NCI-H2107 treated with DMSO at 0.1 percent for 48 hours (cell line): ENCODE results near the gene CIBAR2.
A peak's percentile ranks its signal among the peaks of the same experiment; 100 is the strongest.

ENCODE experiments used
- DNase-seq: peaks from one replicate; lab custom pipeline; 2025; ENCODE audit not compliant: unreplicated experiment; lab: John Stamatoyannopoulos, UW

CIBAR2 gene

GRCh38 chr16:85112364-85112763, at the start of gene CIBAR2:
CIBAR2 (minus strand) TSS chr16:85112472; CDS start chr16:85112352, 120 bp downstream.
- DNase-seq, result no peak

GRCh38 chr16:85159179-85159980, 47.1 kb upstream of the CIBAR2 start:
- no peak for DNase-seq

- no peak for DNase-seq
Measured at GRCh38 chr16:85158743-85159178, 46.5 kb upstream of the CIBAR2 start.

GRCh38 chr16:85157813-85158742, 45.8 kb upstream of the CIBAR2 start:
- DNase-seq, result no peak

- DNase-seq, result no peak
Measured at GRCh38 chr16:85157372-85157771, 45.1 kb upstream of the CIBAR2 start.

GRCh38 chr16:85156869-85157268, 44.6 kb upstream of the CIBAR2 start:
- no peak for DNase-seq

GRCh38 chr16:85156440-85156839, 44.2 kb upstream of the CIBAR2 start:
- no peak for DNase-seq

- DNase-seq, result peak; percentile 18
Measured at GRCh38 chr16:85153656-85154091, 41.4 kb upstream of the CIBAR2 start.

GRCh38 chr16:85153046-85153445, 40.8 kb upstream of the CIBAR2 start:
- DNase-seq, result no peak

GRCh38 chr16:85152414-85153030, 40.2 kb upstream of the CIBAR2 start:
- no peak for DNase-seq

- no peak for DNase-seq
Measured at GRCh38 chr16:85151603-85152413, 39.5 kb upstream of the CIBAR2 start.

- DNase-seq, result no peak
Measured at GRCh38 chr16:85151079-85151602, 38.9 kb upstream of the CIBAR2 start.

- no peak for DNase-seq
Measured at GRCh38 chr16:85150331-85150940, 38.2 kb upstream of the CIBAR2 start.

- no peak for DNase-seq
Measured at GRCh38 chr16:85149776-85150175, 37.5 kb upstream of the CIBAR2 start.

GRCh38 chr16:85148931-85149330, 36.7 kb upstream of the CIBAR2 start:
- no peak for DNase-seq

- no peak for DNase-seq
Measured at GRCh38 chr16:85146922-85147651, 34.8 kb upstream of the CIBAR2 start.

- DNase-seq, result no peak
Measured at GRCh38 chr16:85146532-85146797, 34.2 kb upstream of the CIBAR2 start.

- no peak for DNase-seq
Measured at GRCh38 chr16:85145734-85146531, 33.7 kb upstream of the CIBAR2 start.

- no peak for DNase-seq
Measured at GRCh38 chr16:85145188-85145587, 32.9 kb upstream of the CIBAR2 start.
